ENCODE measurements around the gene PTX4.

The PTX4 gene

DNA sequence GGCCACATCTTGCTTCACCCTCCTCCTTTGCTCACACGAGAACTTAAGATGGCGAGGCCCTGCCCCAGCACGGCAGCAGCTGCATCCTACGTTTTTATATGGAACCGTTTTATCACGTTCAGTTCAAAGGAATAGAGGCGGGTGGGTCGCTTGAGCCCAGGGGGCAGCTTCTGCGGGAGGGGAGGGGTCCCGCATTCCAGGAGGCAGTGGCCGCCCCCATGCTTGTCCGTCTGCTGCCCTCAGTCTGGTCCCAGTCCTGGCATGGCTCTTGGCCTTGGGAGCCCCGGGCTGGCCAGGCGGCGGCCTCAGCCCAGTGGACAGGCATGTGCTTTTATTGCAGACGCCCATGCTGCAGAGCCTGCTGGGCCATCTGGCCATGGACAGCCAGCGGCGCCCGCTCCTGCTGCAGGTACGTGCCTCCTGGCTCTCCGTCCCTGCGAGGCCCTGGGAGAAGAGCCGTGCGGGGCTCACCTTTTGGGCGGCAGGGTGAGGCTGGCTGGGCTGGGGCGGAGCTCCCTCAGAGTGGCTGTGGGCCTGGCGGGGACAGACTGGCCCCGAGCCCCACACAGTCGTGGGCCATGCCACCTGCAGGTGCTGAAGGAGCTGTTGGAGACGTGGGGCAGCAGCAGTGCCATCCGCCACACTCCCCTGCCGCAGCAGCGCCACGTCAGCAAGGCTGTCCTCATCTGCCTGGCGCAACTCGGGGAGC, 11.2 kb upstream of the PTX4 start:
- no peak for DNase-seq

- no peak for DNase-seq
Measured at GRCh38 chr16:1498899-1499676, 10.3 kb upstream of the PTX4 start.

GRCh38 chr16:1497014-1497598, 8.4 kb upstream of the PTX4 start:
- no peak for DNase-seq

- DNase-seq, result no peak
Measured at GRCh38 chr16:1496464-1496863, 7.7 kb upstream of the PTX4 start.

DNA sequence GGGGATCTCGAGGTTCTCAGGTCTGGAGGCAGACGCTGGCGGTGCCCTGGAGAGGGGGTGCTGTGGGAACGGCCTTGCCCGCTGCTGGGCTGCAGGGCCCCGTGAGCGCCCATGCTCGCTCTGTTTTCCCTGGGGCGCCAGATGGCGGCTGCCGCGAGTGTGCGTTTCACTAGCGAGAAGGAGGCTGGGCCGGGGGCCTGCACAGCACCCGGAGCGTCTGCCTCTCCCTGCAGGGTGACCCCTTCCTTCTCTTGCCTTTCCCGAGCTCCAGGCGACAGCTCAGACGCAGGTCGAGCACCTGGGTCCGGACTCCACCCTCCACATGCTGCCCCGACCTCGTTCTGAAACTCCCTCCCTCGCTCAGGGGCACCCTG, 7.1 kb upstream of the PTX4 start:
- DNase-seq, result no peak

GRCh38 chr16:1495211-1495888, 6.6 kb upstream of the PTX4 start:
- DNase-seq, result no peak

DNA sequence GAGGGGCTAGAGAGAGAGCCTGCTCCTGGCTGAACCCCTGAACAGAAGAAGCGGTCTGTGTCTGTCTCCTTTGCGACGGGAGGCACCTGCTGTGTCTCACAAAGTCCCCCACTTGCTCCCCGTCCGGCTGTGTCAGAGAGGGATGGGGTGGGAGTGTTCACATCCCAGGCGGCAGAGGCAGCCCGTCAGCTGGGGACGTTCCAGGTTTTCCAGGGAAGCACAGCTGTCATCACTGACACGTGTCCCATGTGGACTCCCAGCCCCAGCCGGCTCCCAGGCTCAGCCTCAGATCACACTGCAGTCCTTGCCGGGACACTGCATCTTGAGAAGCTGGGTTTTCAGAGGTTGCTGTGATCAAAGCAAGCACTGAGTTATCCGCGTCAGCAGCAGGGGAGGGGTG, 6.0 kb upstream of the PTX4 start:
- no peak for DNase-seq

GRCh38 chr16:1494129-1494640, 5.4 kb upstream of the PTX4 start:
- no peak for DNase-seq

GRCh38 chr16:1493746-1494094, 5.0 kb upstream of the PTX4 start:
- DNase-seq, result peak; percentile 9 to 18

GRCh38 chr16:1492923-1493745, 4.4 kb upstream of the PTX4 start, which contains the start of gene TELO2:
TSS of gene TELO2 (plus strand) at chr16:1493360. CDS start at chr16:1494282, 922 bp downstream.
- peak; percentile 86 for DNase-seq

DNA sequence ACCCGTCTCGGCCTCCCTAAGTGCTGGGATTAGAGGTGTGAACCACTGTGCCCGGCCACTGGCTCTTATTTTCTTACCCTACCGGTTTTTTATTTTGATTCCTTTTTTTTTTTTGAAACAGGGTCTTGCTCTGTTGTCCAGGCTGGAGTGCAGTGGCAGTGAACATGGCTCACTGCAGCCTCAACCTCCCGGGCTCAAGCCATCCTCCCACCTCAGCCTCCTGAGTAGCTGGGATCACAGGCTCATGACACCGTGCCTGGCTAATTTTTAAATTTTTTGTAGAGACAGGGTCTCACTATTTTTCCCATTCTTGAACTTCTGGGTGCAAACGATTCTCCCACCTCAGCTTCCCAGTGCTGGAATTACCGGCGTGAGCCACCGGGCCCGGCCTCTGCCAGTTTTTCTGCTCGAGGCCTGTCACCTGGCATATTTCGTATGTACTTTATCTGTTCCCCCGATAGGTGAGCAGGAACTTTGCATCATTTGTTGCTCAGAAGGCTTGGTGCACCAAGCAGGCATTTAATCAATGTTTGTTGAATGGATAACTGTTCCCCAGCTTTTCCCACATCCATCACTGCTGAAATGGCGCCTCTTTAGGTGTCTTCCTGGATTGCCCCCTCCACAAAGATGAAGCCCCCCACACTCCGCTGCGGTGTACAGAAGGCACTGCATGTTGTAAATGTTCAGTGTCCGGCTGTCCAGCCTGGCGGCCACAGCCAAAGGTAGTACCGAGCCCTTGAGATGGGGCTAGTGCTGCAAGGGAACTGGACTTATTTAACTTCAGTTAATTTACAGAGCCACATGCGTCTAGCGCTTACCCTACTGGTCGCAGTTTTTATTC, 3.6 kb upstream of the PTX4 start:
- peak in 1 of 2 donors; percentile 10 for DNase-seq

GRCh38 chr16:1491327-1491726, 2.6 kb upstream of the PTX4 start:
- no peak for DNase-seq

GRCh38 chr16:1489077-1489476, 333 bp upstream of the PTX4 start:
- DNase-seq, result no peak

DNA sequence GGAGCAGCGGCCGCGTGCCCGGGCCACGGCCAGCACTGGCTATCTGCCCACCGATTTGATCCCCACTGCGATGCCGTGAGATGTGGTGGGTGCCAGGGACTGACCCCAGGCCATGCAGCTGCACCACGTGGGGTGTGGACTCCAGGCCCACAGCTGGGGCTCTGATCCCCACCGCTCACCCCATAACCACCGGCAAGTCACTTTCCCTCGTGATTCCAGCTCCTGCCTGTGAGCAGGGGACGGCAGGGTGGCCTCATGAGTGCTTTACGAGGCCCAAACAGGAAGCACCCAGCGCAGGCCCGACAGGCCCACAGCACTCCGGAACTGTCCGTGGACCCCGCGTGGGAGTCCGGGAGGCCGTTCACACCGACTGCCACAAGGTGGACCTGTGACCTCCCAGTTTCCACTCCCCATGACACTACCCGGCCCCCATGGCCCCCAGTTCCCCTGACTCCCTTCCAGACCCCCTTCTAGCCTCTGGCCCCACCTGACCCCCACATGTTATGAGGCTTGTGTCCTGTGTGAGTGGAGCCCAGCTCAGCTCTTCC, 616 bp downstream of the PTX4 start:
- no peak for DNase-seq

- no peak for DNase-seq
Measured at GRCh38 chr16:1487395-1488053, 1.2 kb downstream of the PTX4 start.

GRCh38 chr16:1486551-1487390, 2.0 kb downstream of the PTX4 start:
- no peak for DNase-seq

DNA sequence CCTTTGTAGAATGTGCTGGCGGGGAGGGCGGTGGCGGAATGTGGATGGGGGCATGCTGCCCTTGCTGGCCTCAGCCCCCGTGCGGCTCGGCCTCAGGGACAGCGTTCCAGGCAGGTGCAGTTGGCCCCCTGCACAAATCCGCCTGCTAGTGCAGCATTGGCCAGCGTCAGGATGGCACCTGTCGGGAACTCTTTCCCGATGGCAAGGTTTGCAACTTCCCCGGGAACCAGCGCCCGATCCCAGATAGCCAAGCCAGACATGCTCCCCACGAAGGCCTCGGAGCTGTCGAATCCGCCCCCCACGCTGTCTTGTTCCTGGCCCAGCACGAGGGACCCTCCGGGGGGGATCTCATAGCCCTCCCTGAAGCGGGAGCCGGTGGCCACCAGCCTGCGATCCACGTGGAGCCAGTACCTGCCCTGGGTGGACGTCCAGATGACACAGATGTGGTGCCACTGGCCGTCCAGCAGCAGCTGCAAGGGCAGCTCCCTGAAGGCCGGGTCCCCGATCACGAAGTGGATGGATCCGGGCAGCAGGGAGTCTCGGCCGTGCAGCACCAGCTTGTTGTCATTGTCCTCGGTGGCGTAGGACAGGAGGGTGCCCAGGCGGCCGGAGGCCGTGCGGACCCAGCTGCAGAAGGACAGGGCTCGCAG, 2.8 kb downstream of the PTX4 start:
- no peak for DNase-seq

DNA sequence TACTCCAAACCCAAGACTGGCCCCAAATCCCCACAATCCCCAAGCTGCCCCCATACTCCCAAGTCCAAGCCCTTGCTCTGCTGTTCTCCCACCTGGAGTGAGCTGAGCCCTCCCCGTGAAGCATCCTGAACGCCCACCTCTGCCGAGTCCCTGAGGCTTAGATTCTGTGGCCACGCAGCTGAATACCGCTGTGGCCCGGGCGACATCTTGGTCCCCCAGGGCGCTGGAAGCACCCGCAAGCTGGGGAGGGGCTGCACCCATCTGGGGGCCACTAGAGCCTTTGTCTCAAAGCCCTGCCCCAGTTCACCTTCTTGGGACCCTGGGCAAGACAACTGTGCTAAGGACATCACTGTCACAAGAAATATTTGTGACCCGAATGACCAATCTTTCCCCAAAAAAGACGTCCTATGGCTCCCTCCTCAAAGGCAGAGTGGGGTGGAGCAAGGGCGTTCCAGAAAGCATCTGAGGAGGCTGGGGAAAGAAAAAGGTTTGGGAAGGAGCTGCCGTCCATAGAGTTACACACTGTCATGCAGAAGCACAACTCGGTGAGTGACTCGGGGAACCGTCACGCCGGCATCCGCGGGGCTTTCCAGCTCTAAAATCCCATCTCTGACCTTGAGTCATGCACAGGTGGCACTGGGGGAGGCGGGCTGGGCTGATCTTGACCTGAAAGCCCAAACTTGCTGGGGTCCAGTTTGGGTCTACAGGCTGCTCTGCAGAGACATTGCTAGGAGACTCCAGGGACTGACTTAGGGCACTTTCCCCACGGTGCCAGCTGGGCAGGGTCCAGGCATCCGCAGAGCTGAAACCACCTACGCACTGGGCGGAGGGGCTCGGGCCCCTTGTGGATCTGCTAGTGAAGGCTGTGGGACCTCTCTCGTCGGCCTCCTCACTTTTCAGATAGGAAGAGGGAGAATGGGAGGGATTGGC, 6.6 kb downstream of the PTX4 start:
- no peak for DNase-seq

All from activated CD4-positive, alpha-beta T cell treated with anti-CD3 and anti-CD28 coated beads for 4 hours (primary cell).